Transverse colon (tissue), 4 donors: ENCODE measurements around the gene ZNF423.

Source experiments
- POLR2A ChIP-seq: fragments of 450-650 bp; IDR thresholded peaks from one replicate; pipeline ENCODE4 v1.6.1; 2016; ENCODE audit warnings: antibody characterized with exemption, mild to moderate bottlenecking, moderate library complexity
- POLR2AphosphoS5 ChIP-seq, 3 donors: sonication (generic); formaldehyde crosslinking; IDR thresholded peaks; one replicate each; pipeline ENCODE4 v1.6.1; 2016; ENCODE audit warnings: antibody characterized with exemption in 3 of 3
- TF ChIP-seq, protein P1 (sequence below), 5 experiments: fragments of 200-600 bp in 3 of 5; fragments of 450-650 bp in 2 of 5; sonication (generic) in 3 of 5; IDR thresholded peaks; 1 replicate in 2 of 5; 2 replicates in 3 of 5; pipeline ENCODE4 v1.5.1; 2016 to 2017; ENCODE audit warnings: antibody characterized with exemption in 5 of 5, inconsistent platforms in 3 of 5, mild to moderate bottlenecking in 2 of 5, moderate library complexity in 1 of 5

GRCh38 chr16:49693445-49693844 is 162.5 kb downstream of the ZNF423 start:
- TF ChIP-seq, protein P1, sequence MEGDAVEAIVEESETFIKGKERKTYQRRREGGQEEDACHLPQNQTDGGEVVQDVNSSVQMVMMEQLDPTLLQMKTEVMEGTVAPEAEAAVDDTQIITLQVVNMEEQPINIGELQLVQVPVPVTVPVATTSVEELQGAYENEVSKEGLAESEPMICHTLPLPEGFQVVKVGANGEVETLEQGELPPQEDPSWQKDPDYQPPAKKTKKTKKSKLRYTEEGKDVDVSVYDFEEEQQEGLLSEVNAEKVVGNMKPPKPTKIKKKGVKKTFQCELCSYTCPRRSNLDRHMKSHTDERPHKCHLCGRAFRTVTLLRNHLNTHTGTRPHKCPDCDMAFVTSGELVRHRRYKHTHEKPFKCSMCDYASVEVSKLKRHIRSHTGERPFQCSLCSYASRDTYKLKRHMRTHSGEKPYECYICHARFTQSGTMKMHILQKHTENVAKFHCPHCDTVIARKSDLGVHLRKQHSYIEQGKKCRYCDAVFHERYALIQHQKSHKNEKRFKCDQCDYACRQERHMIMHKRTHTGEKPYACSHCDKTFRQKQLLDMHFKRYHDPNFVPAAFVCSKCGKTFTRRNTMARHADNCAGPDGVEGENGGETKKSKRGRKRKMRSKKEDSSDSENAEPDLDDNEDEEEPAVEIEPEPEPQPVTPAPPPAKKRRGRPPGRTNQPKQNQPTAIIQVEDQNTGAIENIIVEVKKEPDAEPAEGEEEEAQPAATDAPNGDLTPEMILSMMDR (IDR thresholded peaks at IDR 0.05), result no peak
- TF ChIP-seq POLR2A (no peak), POLR2AphosphoS5 (IDR thresholded peaks at IDR 0.05) (no peak)
